ENCODE results near the gene PTPN21.
"Not testable (repeated sequence)": the region's sequence is repeated elsewhere in the genome, so short reads cannot be mapped to it uniquely, and the experiment has no call there.

The PTPN21 gene

GRCh38 chr14:88551094-88551870, 3.5 kb downstream of the PTPN21 start:
- peak; percentile 50 for DNase-seq

GRCh38 chr14:88550078-88550477, 4.7 kb downstream of the PTPN21 start:
- no peak for DNase-seq

GRCh38 chr14:88547386-88547780, 7.4 kb downstream of the PTPN21 start:
- no peak for DNase-seq

DNA sequence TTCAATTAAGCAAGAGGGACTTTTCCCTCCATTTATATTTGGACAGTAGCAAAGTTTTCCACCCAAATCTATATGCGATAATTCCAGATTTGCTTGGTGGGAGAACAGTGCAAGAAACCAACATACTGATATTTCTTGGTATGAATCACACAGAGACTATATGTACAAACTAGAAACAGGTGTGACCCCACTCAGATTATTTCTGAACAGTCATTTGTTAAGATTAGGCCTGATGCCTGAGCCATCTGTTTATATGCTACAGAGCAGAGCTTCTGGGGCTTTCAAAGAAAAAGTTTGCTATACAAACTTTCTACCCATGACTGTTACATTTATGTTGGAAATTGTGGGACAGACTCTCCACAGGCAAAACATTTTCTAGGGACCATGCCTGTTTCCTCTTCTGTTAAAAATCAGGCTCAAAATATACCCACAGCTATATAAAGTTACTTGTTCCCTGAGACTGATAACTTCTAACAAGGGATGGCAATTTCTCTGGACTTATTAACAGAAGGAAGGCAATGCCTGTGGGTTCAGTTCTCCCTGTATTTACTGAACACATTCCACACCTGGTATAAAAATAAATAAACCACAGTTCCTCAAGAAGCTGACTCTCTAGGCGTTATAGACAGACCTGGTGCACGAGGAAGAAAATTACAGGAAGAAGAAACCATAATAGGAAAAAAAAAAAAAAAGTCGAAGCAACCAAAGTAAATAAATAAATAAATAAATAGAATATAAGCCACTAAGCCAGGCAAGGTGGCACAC, 8.0 kb downstream of the PTPN21 start:
- no peak for DNase-seq

DNA sequence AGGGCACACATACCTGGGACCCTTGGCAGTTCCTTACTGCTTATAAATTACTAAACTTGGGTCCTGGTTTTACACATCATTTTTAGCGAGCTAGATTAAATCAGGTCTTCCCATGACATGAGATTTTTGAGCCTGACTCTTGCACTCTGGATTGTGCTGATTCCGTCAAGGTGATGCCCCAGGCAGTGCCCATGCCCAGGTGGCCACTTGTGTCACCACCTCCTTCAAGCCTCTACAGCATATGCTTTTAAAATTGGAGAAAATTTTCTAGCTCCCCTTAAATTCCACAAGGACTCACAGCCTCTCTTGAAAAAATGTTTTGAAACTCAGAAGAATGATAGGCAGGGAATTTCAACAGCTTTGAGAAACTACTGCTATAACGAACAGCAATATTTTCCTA, 9.6 kb downstream of the PTPN21 start:
- DNase-seq: no peak

DNA sequence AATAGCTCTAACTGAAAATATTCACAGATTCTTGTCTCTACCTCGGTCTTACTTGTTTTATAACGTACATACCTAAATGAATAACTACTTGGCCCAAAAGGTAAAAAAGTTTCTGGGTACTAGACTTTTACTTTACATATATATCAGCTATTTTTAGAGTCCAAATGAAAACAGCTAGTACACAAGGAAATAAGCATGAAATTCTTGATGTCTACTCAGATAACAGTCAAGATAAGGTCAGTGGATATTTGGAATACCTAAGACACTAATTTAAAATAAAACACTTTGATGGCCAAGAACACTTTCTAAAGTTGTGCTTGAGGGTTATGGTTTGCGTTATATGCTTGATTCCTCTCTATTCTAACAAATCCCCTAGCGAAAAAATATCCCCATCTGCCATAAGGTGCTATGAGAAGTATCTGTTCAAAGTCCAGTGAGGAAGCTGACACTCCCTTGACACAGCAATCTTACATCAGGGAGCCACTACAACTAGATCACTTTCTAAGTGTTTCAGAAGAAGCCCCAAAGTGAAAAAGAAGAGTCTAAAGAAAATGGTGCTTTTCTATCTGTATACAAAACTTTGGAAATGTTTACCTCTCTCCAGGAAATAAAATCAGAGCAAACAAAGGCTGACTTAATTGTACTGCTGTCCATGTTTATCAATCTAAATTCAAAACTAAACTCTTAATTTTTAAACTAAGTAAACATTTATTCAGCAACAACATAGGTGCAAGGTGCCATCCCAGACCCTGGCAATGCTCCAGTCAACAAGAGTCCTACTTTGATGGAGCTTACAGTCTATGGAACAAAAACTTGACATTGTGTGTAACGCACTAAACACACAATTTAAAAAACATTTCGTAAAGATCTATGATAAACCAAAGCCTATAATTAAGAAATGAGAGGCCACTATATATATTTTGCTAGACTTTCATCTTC, 11.7 kb downstream of the PTPN21 start:
- DNase-seq: no peak

DNA sequence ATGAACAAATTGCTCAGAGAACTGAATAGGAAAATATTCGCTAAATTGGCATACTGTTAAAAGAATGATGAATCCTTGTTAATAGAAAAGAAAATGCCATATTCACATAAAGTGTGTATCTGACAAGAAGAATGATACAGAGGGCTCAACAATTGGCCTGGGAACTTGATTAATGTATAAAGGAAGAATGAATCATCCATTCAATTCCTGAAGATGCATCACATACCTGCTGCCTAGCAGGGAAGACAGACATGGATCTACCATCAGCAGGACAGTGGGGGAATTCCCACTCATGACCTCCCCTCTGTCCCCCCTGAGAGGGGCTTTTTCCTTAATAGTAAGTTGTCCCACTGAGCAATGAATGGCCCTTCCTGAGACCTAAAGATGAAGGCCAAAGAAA, 13.5 kb downstream of the PTPN21 start:
- DNase-seq: no peak

GRCh38 chr14:88535813-88536212, 19.0 kb downstream of the PTPN21 start:
- DNase-seq: no peak

GRCh38 chr14:88535149-88535548, 19.7 kb downstream of the PTPN21 start:
- DNase-seq: no peak

DNA sequence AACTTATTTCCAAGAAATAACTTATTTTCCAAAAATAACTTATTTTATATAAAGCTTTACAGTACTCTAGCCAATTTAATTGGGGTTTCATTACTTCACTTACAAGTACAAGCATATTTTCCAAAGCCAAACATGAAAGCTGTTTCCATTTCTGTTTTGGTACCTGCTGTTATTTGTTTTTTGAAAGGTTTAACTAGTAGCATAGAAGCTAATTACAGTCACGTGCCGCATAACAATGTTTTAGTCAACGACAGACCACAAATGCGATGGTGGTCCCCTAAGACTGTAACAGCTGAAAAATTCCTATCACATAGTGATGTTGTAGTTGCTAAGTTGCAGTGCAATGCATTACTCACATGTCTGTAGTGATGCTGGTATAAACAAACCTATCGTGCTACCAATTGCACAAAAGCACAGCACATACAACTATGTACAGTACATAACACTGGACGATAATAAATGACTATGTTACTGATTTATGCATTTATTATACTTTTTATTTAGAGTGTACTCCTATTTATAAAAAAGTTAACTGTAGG, 21.7 kb downstream of the PTPN21 start:
- no peak for DNase-seq

DNA sequence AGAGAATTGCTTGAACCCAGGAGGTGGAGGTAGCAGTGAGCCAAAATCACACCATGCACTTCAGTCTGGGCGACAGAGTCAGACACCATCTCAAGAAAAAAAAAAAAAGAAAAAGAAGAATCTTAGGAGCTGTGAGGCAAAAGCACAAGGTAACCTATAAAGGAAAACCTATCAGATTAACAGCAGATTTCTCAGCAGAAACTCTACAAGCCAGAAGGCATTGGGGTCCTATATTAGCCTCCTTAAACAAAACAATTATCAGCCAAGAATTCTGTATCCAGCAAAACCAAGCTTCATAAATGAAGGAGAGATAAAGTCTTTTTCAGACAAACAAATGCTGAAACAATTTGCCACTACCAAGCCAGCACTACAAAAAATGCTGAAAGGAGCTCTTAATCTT, 24.9 kb downstream of the PTPN21 start:
- not testable (repeated sequence) for DNase-seq

GRCh38 chr14:88522393-88522792, 32.4 kb downstream of the PTPN21 start:
- no peak for DNase-seq

DNA sequence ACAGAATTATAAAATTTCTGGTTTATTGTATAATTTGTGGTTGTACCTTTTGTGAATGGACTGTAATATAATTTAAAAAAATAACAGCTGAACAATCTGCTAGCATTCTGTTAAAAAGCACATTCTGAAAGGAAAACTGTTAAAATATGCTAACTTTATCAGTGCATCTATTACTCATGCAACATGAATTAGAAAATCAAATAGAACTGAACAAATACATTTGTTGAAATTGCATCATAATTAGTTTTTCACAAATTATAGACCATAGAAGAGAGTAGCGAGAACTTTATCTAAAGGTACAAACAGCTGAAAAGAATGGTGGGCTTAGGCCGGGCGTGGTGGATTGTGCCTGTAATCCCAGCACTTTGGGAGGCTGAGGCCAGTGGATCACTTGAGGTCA, 33.0 kb downstream of the PTPN21 start:
- DNase-seq: no peak

DNA sequence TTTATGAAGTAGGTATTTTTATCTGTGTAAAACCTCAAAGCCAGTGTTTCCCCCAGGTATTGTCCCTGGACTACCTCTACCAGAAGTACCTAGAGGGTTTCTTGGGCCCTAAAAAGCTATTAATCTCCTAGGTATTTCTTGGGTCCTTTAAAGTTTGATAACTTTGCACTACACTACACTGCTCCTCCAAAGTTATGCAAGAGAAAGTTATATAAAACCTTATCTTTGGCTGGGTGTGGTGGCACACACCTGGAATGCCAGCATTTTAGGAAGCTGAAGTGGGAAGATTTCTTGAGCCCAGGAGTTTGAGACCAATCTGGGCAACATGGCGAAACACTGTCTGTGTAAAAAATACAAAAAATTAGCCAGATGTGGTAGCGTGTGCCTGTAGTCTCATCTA, 34.9 kb downstream of the PTPN21 start:
- DNase-seq: no peak

GRCh38 chr14:88518592-88519512, 36.0 kb downstream of the PTPN21 start:
- no peak for DNase-seq

GRCh38 chr14:88516861-88517357, 37.9 kb downstream of the PTPN21 start:
- peak; percentile 31 for DNase-seq

GRCh38 chr14:88515499-88516221, 39.1 kb downstream of the PTPN21 start:
- DNase-seq: no peak

DNA sequence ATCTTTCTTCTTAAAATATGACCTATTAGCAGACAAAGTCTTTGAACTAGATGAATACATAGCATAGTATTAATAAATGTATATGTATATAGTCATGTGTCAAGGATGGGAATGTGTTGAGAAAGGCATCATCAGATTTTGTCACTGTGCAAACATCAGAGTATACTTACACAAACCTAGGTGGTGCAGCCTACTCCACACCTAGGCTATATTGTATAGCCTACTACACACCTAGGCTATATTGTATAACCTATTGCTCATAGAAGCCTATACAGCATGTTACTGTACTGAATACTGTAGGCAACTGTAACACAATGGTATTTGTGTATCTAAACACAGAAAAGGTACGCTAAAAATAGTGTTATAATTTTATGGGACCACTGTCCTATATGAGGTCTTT, 47.6 kb downstream of the PTPN21 start:
- no peak for DNase-seq

GRCh38 chr14:88505621-88506020, 49.2 kb downstream of the PTPN21 start:
- no peak for DNase-seq

GRCh38 chr14:88504602-88505001, 50.2 kb downstream of the PTPN21 start:
- DNase-seq: no peak

All from NCI-H345 (cell line).